Heart left ventricle (tissue), 16 donors: ENCODE measurements around the gene ERCC1. TPM values are rescaled to one million over a fixed set of nuclear protein-coding genes. Genes with fewer than 3 reads are reported as not detected.

Experiments
- ATAC-seq, 4 donors: fragments of 200-7000 bp; cut with Tn5 transposase; one replicate each; pipeline ENCODE4 v1.9.1; 2020 to 2022; ENCODE audit warnings: moderate library complexity in 4 of 4, mild to moderate bottlenecking in 3 of 4, moderate number of reproducible peaks in 1 of 4
- DNase-seq, 5 donors: peaks; one replicate each; pipeline ENCODE4 v3.0.0-alpha.2; 2020
- H3K27ac ChIP-seq, 12 donors: fragments of 200-600 bp; sonication (generic) in 4 of 12; one replicate each; pipeline versions ENCODE4 v1.5.0 to v1.8.0; 2016 to 2022; ENCODE audit warnings: mild to moderate bottlenecking in 2 of 12
- H3K27me3 ChIP-seq, 9 donors: fragments of 200-600 bp; sonication (generic) in 2 of 9; one replicate each; pipeline versions ENCODE4 v1.5.1 to v1.8.0; 2016 to 2022; ENCODE audit warnings: mild to moderate bottlenecking in 3 of 9
- H3K36me3 ChIP-seq, 9 donors: fragments of 200-600 bp; sonication (generic) in 2 of 9; one replicate each; pipeline versions ENCODE4 v1.5.0 to v1.8.0; 2018 to 2022; ENCODE audit warnings: mild to moderate bottlenecking in 2 of 9
- H3K4me1 ChIP-seq, 12 donors: fragments of 200-600 bp; sonication (generic) in 4 of 12; one replicate each; pipeline versions ENCODE4 v1.5.0 to v1.8.0; 2016 to 2022; ENCODE audit warnings: mild to moderate bottlenecking in 3 of 12
- H3K4me3 ChIP-seq, 12 donors: fragments of 200-600 bp; sonication (generic) in 4 of 12; one replicate each; pipeline versions ENCODE4 v1.5.0 to v1.8.0; 2017 to 2022; ENCODE audit warnings: mild to moderate bottlenecking in 9 of 12, moderate library complexity in 4 of 12
- H3K9me3 ChIP-seq, 12 donors: fragments of 200-600 bp; sonication (generic) in 4 of 12; one replicate each; pipeline versions ENCODE4 v1.5.0 to v1.8.0; 2016 to 2022; ENCODE audit warnings: mild to moderate bottlenecking in 1 of 12
- CTCF ChIP-seq, 12 donors: fragments of 200-600 bp; sonication (generic) in 4 of 12; IDR thresholded peaks; one replicate each; pipeline versions ENCODE4 v1.5.0 to v1.8.0; 2018 to 2022; ENCODE audit warnings: antibody characterized with exemption in 12 of 12, mild to moderate bottlenecking in 5 of 12
- POLR2A ChIP-seq, 2 donors: fragments of 450-650 bp; IDR thresholded peaks; one replicate each; pipeline ENCODE4 v1.6.1; 2017; ENCODE audit warnings: antibody characterized with exemption in 2 of 2, mild to moderate bottlenecking in 2 of 2, moderate library complexity in 2 of 2
- WGBS, 4 donors: extraction: QIAGEN DNeasy Blood & Tissue Kit in 2 of 4; methylation state at CpG; one replicate each; pipeline versions ENCODE4 v1.1.5 to v1.1.7; 2013 to 2018; 5-methylcytosine and 5-hydroxymethylcytosine counted together
- intact Hi-C, 10 donors: fragments of 100-400 bp; cut with DNase I; formaldehyde crosslinking; loops; one replicate each; pipeline versions ENCODE4 v1.11.1 to v1.14.2; 2022
- polyA plus RNA-seq, 2 donors: library from polyadenylated mRNA; stranded (reverse); fragments of 200-250 nt; gene quantifications; one replicate each; pipeline ENCODE4 v1.2.3, GENCODE V29; 2013
- total RNA-seq, 9 donors: library from RNA; depleted of rRNA in 2 of 9; stranded (reverse); fragments of >200 nt in 2 of 9; fragmentation: NEBNext Ultra II Directional in 3 of 9; extraction: Animal tissue kit (Norgen Biotek cat#: 25700) in 3 of 9; gene quantifications; one replicate each; pipeline versions ENCODE4 v1.1.0 to v1.2.4, GENCODE V29; 2016 to 2023
- donor health status: ischemic (EF 13 %, LVEDD 7.1; RV severe dilation, severe dysfunction).
- donor health status: healthy with polysubstance abuse.
- donor health status: DM: no; HTN: yes; CAD: no.
- donor health status: DM: no; HTN: no; CAD: no.
- donor health status: ischemic (EF 25% LVEDD 6.9; RV normal size, moderate dysfunction).
- donor health status: ischemic (EF 25% LVEDD 5.7; RV mildly dilated, moderate dysfunction).
- donor health status: healthy.
- donor health status: DM: yes; HTN: yes; CAD: no.
- donor health status: ischemic (EF 35%, LVEDD 5.7; RV mildly dilated, moderate dysfunction).
- donor health status: nonischemic (EF 11% LVEDD 7.7; RV severe dilation, severe dysfunction).
- donor health status: DM: yes; HTN: yes; CAD: no.
- donor health status: PGD.
- donor health status: ischemic (EF 29% LVEDD 5.4; RV normal size, mild dysfunction).
- donor health status: nonischemic (EF 23%, LVEDD 6.1; RV moderate dilation, normal function).

Gene ERCC1
- total and polyA plus RNA-seq, 11 donors: 104 to 294 (median 121) TPM

GRCh38 chr19:45407091-45407375, 16.7 kb downstream of the ERCC1 start:
- H3K4me1 ChIP-seq: peaks cover 0 to 63% (median 37%) of the 10 kb centered on the region in 12 donors
- H3K9me3 ChIP-seq: no peaks in the 10 kb centered on the region
- WGBS, 4 donors: 2 to 4% (median 3%) methylated on average over 10 of the region's 10 CpGs
- intact Hi-C loops: loop anchor here in 4 of 10 donors (2.0 to 10.0 kb wide), 2 partner anchors 16 to 358 kb away; partner anchors contain the start of genes ERCC1 (in 3 of the 4) and SIX5 (in 1 of the 4)
- ATAC-seq: no peak
- peak in 1 of 5 donors; percentile 18 for DNase-seq
- H3K27ac ChIP-seq: no peak overlapping the region
- H3K36me3 ChIP-seq: peaks cover 0 to 24% (median 1%) of the 10 kb centered on the region in 9 donors
- H3K27me3 ChIP-seq: peaks cover 0 to 19% (median 0%) of the 10 kb centered on the region in 9 donors
- peak overlapping the region; percentile 47 to 86 (median 70) for H3K4me3 ChIP-seq
- no peak for TF ChIP-seq CTCF (IDR thresholded peaks at IDR 0.05)
- TF ChIP-seq POLR2A (IDR thresholded peaks at IDR 0.05): no peak

GRCh38 chr19:45406226-45407090, 17.3 kb downstream of the ERCC1 start, which contains the start of gene POLR1G:
POLR1G (plus strand) TSS chr19:45406644; CDS start chr19:45406697, 53 bp downstream.
- ATAC-seq (peak; percentile 50 to 65 (median 60)), DNase-seq (peak; percentile 81 to 87 (median 83))
- H3K4me1 ChIP-seq: peaks cover 0 to 65% (median 38%) of the 10 kb centered on the region in 12 donors
- peaks cover 0 to 19% (median 0%) of the 10 kb centered on the region in 9 donors for H3K27me3 ChIP-seq
- H3K27ac ChIP-seq: peak within 1 kb of the TSS; percentile 87 to 97 (median 93)
- peaks cover 0 to 20% (median 0%) of the 10 kb centered on the region in 9 donors for H3K36me3 ChIP-seq
- H3K4me3 ChIP-seq: peak within 1 kb of the TSS; percentile 47 to 86 (median 70)
- TF ChIP-seq POLR2A (IDR thresholded peaks at IDR 0.05) (peak in 1 of 2 donors; percentile 14), CTCF (IDR thresholded peaks at IDR 0.05) (no peak)
- WGBS, 4 donors: 0% methylated on average over 50 to 51 of the region's 51 CpGs
- H3K9me3 ChIP-seq: no peaks in the 10 kb centered on the region
- intact Hi-C loops: loop anchor here in 4 of 10 donors (2.0 to 10.0 kb wide), 2 partner anchors 16 to 358 kb away; partner anchors contain the start of genes ERCC1 (in 3 of the 4) and SIX5 (in 1 of the 4)

- intact Hi-C loops: loop anchor here in 4 of 10 donors (2.0 to 10.0 kb wide), 2 partner anchors 17 to 359 kb away; partner anchors contain the start of genes ERCC1 (in 3 of the 4) and SIX5 (in 1 of the 4)
- Histone ChIP-seq H3K27ac (peak overlapping the region; percentile 87 to 97 (median 93)), H3K4me1 (peaks cover 0 to 65% (median 38%) of the 10 kb centered on the region in 12 donors)
These were observed 18.1 kb downstream of the ERCC1 start for GRCh38 chr19:45405435-45406225.

More at GRCh38 chr19:45405435-45406225, 18.1 kb downstream of the ERCC1 start:
- WGBS, 4 donors: 0% methylated on average over 39 to 48 of the region's 48 CpGs
- ATAC-seq (peak; percentile 63 to 79 (median 68)), DNase-seq (peak; percentile 92 to 93 (median 93))
- H3K9me3 ChIP-seq: no peaks in the 10 kb centered on the region
- TF ChIP-seq POLR2A (IDR thresholded peaks at IDR 0.05) (peak in 1 of 2 donors; percentile 23), CTCF (IDR thresholded peaks at IDR 0.05) (no peak)
- peak overlapping the region; percentile 47 to 86 (median 70) for H3K4me3 ChIP-seq
- H3K36me3 ChIP-seq: peaks cover 0 to 13% (median 0%) of the 10 kb centered on the region in 9 donors
- peaks cover 0 to 19% (median 0%) of the 10 kb centered on the region in 9 donors for H3K27me3 ChIP-seq
